SK-N-SH (cell line): ENCODE data around the gene ITIH5.

Source experiments
- EZH2phosphoT487 ChIP-seq: fragments of 200-600 bp; sonication (generic); IDR thresholded peaks from 2 replicates; pipeline ENCODE4 v1.6.1; 2017; ENCODE audit warnings: low read depth, mixed run types, mild to moderate bottlenecking, antibody characterized with exemption, moderate library complexity, borderline replicate concordance
- GABPA ChIP-seq: IDR thresholded peaks from 2 replicates; pipeline ENCODE4 v1.4.0; 2012; ENCODE audit warnings: low read depth, mild to moderate bottlenecking
- JUND ChIP-seq: IDR thresholded peaks from 2 replicates; pipeline ENCODE4 v1.4.0; 2012
- MAX ChIP-seq: IDR thresholded peaks from 2 replicates; pipeline ENCODE4 v1.4.0; 2012; ENCODE audit warnings: low read depth
- POLR2AphosphoS5 ChIP-seq: IDR thresholded peaks from 2 replicates; pipeline ENCODE4 v1.6.1; 2012; ENCODE audit warnings: low read depth, low read length
- RCOR1 ChIP-seq: fragments of 150-350 bp; IDR thresholded peaks from 2 replicates; pipeline ENCODE4 v1.6.1; 2017; ENCODE audit warnings: antibody characterized with exemption, low read length
- REST ChIP-seq: IDR thresholded peaks from 2 replicates; pipeline ENCODE4 v1.6.1; 2012; ENCODE audit warnings: mild to moderate bottlenecking, low read depth, low read length, moderate library complexity
- TEAD4 ChIP-seq: IDR thresholded peaks from 2 replicates; pipeline ENCODE4 v1.4.0; 2012; ENCODE audit warnings: mild to moderate bottlenecking, borderline replicate concordance; ENCODE audit not compliant: insufficient read depth
- TF ChIP-seq, protein P1 (sequence below): fragments of 200-600 bp; sonication (generic); IDR thresholded peaks from 2 replicates; pipeline ENCODE4 v1.6.1; 2017; ENCODE audit warnings: antibody characterized with exemption, mild to moderate bottlenecking, moderate library complexity

DNA sequence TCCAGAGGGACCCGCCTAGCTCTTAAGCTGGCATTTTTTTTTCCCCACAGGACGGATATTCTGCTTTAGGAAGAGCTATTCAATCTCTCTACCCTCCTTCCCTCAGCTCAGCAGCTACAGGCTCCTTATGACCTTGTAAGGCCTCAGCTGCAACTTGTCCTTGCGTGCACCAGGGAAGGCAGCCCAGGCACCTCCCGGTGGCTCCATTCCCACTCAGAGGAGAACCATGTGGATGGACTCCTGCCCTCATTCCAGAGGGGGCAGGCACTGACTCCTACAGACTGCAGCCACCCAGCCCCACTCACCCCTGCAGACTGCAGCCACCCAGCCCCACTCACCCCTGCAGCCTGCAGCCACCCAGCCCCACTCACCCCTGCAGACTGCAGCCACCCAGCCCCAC, 73.7 kb downstream of the ITIH5 start:
- TF ChIP-seq, protein P1, sequence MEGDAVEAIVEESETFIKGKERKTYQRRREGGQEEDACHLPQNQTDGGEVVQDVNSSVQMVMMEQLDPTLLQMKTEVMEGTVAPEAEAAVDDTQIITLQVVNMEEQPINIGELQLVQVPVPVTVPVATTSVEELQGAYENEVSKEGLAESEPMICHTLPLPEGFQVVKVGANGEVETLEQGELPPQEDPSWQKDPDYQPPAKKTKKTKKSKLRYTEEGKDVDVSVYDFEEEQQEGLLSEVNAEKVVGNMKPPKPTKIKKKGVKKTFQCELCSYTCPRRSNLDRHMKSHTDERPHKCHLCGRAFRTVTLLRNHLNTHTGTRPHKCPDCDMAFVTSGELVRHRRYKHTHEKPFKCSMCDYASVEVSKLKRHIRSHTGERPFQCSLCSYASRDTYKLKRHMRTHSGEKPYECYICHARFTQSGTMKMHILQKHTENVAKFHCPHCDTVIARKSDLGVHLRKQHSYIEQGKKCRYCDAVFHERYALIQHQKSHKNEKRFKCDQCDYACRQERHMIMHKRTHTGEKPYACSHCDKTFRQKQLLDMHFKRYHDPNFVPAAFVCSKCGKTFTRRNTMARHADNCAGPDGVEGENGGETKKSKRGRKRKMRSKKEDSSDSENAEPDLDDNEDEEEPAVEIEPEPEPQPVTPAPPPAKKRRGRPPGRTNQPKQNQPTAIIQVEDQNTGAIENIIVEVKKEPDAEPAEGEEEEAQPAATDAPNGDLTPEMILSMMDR, result no peak
- TF ChIP-seq TEAD4 (no peak), RCOR1 (no peak), POLR2AphosphoS5 (no peak), EZH2phosphoT487 (no peak), REST (no peak), GABPA (no peak), MAX (no peak), JUND (no peak)
